Activated CD8-positive, alpha-beta memory T cell treated with anti-CD3 and anti-CD28 coated beads, Interleukin-2, amount 50 U/mL, for 4 hours (primary cell): ENCODE results near the gene HEXB.
"Not testable (repeated sequence)": the region's sequence is repeated elsewhere in the genome, so short reads cannot be mapped to it uniquely, and the experiment has no call there.

Source experiments
- DNase-seq: peaks from one replicate; pipeline ENCODE4 v3.0.0-alpha.2; 2020

Gene HEXB

GRCh38 chr5:74660140-74660539, 24.9 kb upstream of the HEXB start:
- no peak for DNase-seq

DNA sequence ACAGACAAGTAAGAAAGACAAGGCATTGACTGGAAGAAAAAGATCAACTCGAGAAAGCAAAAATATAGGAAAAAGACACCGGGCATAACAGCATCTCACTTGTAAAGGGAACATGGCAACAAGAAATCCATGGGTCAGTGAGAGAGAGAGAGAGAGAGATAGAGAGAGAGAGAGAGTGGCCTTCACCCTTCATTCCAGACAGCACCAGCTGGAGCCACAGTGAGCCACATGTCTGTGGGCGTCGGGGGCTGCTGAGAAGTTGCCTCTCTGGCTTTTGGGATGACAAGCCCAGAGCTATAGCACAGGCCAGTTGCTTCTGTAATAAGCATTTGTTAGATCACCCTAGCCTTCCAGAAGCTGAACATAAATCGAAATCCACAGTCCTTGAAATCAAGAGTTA, 24.2 kb upstream of the HEXB start:
- no peak for DNase-seq

- DNase-seq: no peak
These were observed 20.5 kb upstream of the HEXB start for GRCh38 chr5:74664551-74664950.

DNA sequence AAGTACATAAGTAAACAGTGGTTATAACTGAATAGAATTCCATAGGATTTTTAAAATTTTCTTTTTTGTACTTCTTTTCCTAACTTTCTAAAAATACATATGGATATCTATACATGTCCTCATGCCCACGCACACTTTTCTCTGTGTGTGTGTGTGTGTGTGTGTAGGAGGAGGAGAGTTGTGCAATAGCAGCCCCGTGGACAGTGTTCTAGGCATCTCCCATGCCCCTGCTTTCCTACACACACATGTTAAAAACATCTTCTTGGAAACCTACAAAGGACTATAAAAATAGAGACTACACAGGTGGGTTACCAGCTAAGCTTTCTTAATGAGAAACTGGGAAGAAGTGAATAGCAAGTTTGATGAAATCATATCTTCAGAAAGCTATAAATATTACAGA, 19.8 kb upstream of the HEXB start:
- no peak for DNase-seq

DNA sequence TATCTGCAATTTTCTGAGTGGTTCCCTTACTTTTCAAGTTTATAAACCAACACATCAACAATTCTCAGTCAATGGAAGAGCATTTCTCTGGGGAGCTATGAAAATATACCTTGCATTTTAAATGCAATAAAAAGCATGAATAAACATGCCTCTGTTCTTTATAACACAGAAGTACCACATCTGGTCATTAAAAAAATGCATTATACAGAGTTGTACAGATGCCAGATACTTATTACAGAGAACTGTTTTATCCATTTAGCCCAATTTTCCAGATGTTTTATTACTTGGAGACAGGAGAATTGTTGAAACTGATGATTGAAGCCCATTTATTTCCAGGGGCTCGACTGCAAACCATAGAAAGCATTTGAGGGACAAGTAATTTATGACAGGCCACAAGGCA, 19.2 kb upstream of the HEXB start:
- no peak for DNase-seq

DNA sequence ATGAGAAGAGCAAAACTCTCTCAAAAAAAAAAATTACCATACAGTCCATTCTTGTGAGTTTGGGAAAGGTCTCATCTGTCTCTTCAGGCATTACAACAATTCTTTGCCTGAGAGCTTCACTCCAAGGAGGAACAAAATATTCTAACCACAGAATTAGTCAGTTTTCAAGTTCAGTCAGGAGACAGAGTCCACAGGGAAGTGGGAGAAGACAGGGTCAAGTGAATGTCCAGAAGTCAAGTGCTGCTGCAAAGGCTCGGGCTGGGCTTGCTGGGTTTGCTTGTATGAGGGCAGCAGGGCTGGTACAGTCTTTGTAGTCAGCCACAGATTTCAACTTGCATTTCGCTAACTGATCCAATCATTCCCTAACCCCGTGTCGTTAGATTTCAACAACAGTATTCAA, 17.6 kb upstream of the HEXB start:
- no peak for DNase-seq

DNA sequence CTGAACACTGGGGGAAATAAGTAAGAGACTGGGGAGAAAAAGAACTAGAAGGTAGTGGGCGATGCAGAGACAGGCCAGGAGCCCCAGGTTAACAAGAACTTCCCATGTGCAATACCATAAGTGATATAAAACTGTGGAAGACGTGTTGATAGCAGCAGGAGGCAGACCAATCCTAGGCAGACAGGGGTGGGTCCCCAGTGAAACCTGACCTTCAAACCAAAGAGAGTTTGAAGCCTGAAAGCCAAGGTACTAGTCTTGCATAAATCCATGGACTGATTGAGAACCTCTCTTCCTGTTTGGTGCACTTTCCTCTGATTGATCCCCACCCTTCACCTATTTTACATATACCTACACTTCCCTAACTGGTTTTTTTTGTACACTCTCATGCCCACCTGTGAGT, 15.2 kb upstream of the HEXB start:
- DNase-seq: no peak

DNA sequence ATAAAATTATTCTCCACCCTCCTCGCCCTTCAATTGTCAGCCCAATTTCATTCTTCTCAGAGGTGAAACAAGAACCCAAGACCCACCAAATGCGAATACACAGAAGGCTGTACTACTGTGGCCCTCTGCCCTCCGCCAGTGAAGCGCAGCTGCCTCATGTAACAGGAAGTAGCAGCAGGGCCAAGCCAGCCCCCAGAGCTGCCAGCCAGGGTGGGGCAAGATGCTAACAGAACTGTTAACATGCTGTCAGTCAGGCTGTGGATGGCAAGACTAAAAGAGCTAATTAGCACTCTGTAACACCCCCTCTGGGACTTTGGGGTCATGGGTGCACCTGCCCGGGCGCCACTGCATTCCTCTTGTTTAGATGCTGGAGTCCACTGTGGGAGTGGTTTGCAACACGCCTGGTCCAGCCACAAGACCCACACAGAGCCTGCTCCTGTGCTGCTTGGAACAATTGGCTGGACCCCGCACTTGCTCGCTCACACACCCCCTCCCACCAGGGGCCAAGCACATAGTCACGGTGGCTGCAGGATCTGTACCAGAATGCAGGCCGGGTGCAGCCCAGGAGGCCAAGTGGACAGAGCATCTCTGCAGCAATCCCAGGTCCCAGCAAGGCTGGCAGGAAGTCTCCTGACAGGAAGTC, 14.5 kb upstream of the HEXB start:
- DNase-seq: no peak

DNA sequence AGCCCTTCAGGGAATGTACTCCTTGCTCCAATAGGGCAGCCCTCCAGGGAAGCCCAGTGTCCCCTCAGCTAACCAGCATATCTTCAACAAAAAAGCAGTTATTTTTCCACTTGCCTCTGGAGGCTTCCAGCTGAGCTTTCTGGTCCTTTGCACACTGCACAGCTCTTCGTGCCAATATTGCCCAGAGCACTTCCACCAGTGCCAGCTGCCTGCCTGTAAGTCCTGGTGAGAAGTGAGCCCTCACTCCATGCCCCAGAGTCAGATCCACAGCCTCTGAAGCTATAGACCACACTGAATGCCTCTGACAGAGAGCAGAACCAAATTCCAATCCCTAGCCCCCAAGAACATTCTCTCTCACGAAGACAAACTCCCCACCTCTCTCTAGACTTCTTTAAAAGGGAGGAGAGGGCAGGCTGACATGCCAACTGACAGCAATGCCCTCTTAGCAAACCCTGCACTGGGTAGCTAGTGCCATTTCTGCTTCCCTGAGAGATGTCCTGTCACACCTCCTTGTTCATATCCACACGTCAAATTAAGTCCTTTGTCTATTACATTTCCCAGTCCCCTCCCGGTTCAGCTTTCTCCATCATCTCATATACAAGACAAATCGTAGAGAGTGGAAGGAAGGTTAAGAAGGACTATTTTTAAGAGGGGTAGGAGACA, 12.7 kb upstream of the HEXB start:
- DNase-seq: no peak

DNA sequence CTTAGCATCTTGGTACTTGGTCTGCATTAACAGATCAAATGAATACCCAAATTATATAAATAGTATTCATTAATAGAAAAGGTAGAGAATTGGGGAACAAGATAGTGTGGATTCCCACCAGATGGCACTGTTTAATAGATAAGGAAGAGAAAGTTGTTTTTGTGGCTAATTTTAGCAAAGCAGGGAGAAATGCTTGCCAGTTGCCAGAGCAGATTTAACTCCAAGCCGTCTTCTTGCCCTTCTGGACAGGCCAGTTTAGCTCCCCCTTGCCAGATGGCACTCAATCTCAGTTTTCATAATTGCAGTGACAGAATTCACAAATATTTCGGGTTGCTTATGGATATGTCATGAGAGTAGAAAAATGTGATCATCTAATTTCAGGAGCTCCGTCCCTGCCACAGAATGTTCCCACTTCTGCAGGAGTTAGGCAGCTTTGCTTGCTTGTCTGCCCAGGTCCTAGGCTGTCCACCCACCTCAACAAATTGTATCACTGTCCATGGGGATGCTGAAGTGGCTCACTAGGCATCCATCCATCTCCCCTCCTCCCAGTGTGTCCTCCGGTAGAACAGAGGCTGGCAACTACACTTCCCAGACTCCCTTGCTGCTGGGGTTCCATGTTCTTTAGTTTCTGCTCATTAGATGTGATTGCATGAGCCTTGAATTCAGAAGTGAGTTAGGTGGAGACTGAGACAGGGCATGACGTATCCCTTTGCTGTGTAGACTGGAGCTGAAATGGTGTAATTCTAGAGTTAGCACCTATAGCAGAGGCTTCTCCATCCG, 11.8 kb upstream of the HEXB start:
- DNase-seq: no peak

DNA sequence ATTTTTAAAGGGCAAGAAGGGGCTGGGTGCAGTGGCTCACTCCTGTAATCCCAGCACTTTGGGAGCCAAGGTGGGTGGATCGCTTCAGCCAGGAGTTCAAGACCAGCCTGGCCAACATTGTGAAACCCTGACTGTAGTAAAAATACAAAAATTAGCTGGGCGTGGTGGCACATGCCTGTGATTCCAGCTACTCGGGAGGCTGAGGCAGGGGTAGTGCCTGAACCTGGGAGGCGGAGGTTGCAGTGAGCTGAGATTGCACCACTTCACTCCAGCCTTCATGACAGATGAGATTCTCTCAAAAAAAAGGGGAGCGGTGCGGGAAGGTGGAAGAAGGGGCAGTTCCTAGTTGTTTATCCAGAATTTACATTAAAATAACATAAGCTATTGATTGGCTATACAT, 8.6 kb upstream of the HEXB start:
- DNase-seq: not testable (repeated sequence)

DNA sequence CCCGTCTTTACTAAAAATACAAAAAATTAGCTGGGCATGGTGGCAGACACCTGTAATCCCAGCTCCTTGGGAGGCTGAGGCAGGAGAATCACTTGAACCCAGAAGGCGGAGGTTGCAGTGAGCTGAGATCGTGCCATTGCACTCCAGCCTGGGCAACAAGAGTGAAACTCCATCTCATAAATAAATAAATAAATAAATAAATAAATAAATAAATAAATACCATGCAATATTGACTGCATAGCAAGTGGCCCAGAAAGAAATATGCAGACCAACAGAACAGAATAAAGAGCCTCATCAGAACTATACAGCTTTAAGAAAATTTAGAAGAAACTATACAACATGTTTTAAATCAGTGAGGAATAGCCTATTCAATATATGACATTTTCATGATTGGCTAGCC, 6.9 kb upstream of the HEXB start:
- not testable (repeated sequence) for DNase-seq

DNA sequence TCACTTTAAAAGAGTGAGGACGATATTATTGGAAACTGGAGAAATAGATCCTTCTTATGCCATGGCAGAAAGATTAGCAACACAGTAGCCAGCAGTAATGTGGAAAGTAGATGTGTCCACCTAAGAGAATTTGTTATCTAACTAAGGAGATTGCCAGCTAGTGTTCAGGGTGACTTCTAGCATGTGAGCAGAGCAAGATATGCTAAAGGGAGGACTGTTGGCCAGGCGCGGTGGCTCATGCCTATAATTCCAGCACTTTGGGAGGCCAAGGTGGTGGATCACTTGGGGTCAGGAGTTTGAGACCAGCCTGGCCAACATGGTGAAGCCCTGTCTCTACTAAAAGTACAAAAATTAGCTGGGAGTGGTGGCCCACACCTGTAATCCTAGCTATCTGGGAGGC, 5.7 kb upstream of the HEXB start:
- DNase-seq: not testable (repeated sequence)

DNA sequence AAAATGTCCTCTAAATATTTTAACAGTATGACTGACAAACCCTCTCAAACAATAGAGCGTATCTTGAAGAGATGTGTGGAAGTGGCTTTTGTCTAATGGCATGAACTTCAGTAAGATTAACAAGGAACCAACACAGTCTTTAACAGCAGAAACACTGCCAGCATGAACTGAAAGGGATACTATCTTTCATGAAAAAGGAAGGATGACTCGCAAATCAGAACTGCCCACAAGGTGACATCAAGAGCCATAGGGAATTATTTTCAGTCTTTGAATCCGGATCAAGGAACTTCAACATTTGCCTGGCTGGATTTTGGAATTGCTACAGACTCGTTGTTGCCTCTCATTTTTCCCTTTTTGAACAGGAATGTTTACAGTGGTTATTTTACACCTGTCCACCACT, 5.1 kb upstream of the HEXB start:
- no peak for DNase-seq

- no peak for DNase-seq
These were observed 1.1 kb downstream of the HEXB start for GRCh38 chr5:74685979-74686631.

DNA sequence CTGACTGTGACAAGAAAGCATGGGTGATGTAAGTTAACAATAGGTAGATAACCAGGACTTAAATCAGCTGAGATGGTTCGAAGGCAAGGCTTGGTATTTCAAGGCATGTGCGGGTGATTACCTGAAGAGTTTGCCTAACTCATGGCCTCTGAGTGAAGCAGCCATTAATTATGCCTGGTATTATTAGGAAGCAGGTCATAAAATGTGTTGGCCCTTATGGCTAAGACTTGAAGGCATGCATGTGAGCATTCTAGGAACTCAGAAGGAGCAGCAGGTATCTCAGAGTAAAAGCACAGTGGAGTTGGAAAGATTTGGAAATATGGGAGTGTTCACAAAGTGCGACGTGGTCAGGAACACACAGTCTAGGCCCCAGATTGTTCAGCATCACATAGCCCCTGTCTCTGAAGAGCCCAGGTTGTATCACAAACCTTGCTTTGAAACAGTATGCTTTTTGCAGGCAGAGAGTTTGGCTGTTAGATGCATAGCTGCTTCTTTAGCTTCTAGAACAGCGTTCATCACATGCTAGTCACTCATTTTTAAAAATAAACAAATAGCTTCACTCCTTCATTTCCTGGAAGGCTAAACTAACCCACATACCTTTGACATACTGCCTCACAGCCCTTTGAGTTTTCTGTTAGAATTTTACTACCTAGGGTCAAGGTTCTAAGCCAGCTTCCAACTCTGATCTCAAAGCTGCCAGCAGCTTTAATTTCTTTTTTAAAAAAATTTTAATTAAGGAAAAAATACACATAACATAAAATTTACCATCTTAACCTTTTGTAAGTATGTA, 2.1 kb downstream of the HEXB start:
- DNase-seq: no peak

DNA sequence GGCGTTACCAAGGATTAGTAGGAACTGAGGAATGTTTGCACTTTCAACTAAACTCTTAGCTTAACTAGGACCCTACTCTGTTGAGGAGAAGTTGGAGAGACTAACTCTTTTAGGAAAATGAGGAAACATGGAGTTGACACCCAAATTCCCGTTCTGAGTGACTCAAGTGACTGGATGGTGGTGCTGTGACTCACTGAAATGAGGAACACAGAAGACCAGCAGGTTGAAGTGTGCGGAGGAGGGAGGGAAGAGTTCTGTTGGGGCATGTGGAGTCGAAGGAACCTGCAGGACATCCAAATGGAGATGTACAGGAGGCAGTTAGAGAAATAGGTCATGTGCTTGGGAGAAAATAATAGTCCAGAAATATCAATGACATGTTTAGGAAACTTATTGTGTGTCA, 8.2 kb downstream of the HEXB start:
- no peak for DNase-seq

- no peak for DNase-seq
These were observed 32.6 kb downstream of the HEXB start for GRCh38 chr5:74717596-74717995.

DNA sequence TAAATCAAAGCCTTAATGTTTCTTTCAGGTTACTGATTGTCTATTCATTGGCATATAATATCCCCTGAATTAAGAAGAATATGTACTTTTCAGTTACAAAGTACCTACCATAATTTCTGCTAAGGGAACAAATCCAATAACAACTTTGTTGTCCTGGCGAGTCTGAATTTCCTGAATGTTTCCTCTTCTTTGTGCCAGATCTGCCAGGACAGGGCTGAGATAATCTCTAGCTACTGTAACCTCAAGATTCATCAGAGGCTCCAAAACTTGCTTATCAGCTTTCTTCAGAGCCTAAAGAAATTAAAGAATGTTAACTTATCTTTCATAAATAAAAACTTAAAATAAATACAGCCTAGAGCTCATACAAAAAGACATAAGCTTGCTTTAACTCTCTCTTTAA, 37.2 kb downstream of the HEXB start:
- no peak for DNase-seq

GRCh38 chr5:74725331-74725730, 40.3 kb downstream of the HEXB start:
- no peak for DNase-seq

GRCh38 chr5:74736759-74737158, 51.7 kb downstream of the HEXB start:
- no peak for DNase-seq

DNA sequence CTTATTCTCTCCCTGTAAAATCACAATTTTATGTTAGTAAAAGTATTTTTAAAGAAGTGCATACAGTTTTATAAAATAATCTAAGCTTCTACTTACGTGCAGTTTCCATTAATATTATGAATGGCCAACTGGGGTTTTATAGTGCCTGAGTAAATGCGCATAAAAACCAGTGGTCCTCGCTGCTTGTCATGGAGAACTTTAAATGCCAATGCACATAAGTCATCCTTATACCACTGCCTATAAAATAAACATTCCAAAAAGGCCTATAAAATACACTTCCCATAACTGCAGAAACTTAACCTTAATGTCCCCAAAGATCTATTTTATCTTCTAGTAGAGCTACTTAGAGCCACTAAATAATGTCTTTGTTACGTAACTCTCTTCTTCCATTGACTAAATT, 53.4 kb downstream of the HEXB start:
- no peak for DNase-seq

GRCh38 chr5:74748742-74749141, 63.7 kb downstream of the HEXB start:
- not testable (repeated sequence) for DNase-seq
